Amniotic epithelial cell (primary cell): ENCODE measurements around the gene HEATR1.
A peak's percentile ranks its signal among the peaks of the same experiment; 100 is the strongest.
"Not testable (repeated sequence)": the region's sequence is repeated elsewhere in the genome, so short reads cannot be mapped to it uniquely, and the experiment has no call there.

Experiments
- DNase-seq: peaks from one replicate; pipeline ENCODE4 v3.0.0-alpha.2; 2010; ENCODE audit warnings: low read depth

HEATR1 gene

GRCh38 chr1:236508593-236509027, 95.7 kb downstream of the HEATR1 start:
- no peak for DNase-seq

- peak; percentile 94 for DNase-seq
These were observed 97.2 kb downstream of the HEATR1 start for GRCh38 chr1:236507022-236507700.

- DNase-seq, result not testable (repeated sequence)
These were observed 100.0 kb downstream of the HEATR1 start for GRCh38 chr1:236504338-236504737.

- DNase-seq, result peak; percentile 91
These were observed 101.2 kb downstream of the HEATR1 start for GRCh38 chr1:236502972-236503639.

- DNase-seq, result peak; percentile 89
These were observed 101.7 kb downstream of the HEATR1 start for GRCh38 chr1:236502579-236502971.

GRCh38 chr1:236501093-236501492, 103.2 kb downstream of the HEATR1 start:
- DNase-seq, result no peak
